ENCODE results near the gene NOS2. TPM values are rescaled to one million over a fixed set of nuclear protein-coding genes. Genes with fewer than 3 reads are reported as not detected.
"Not testable (repeated sequence)": the region's sequence is repeated elsewhere in the genome, so short reads cannot be mapped to it uniquely, and the experiment has no call there.

NOS2 gene
- total and polyA plus RNA-seq, 3 donors from 2014 or later = 0.53 to 1.4 (median 0.87) TPM

- WGBS, 2 donors = 76 to 80% methylated on average over 3 of the region's 3 CpGs
- no peak for DNase-seq
- Histone ChIP-seq H3K9me3 (no peaks in the 10 kb centered on the region), H3K36me3 (ENCODE audit: low read depth, missing control alignments) (no peaks in the 10 kb centered on the region), H3K4me1 (no peaks in the 10 kb centered on the region), H3K27ac (no peak overlapping the region), H3K4me3 (no peak overlapping the region), H3K27me3 (no peaks in the 10 kb centered on the region)
- intact Hi-C loops (cut with DNase I; ENCODE audit: low total_unique reads) = no loop called here
- TF ChIP-seq CTCF (IDR thresholded peaks at IDR 0.05) (no peak), POLR2A (IDR thresholded peaks at IDR 0.05) (no peak)
These were observed 23.9 kb upstream of the NOS2 start for GRCh38 chr17:27824176-27824715.

- H3K4me1 ChIP-seq; DNase-seq; H3K4me3 ChIP-seq; H3K27ac ChIP-seq; H3K27me3 ChIP-seq; H3K9me3 ChIP-seq; intact Hi-C loops (cut with DNase I; ENCODE audit: low total_unique reads); H3K36me3 ChIP-seq (ENCODE audit: low read depth, missing control alignments): not testable (repeated sequence)
- WGBS, 2 donors = 82 to 86% methylated on average over 10 of the region's 10 CpGs
These were observed 21.8 kb upstream of the NOS2 start for GRCh38 chr17:27822108-27822507.

GRCh38 chr17:27821318-27821717 is 21.0 kb upstream of the NOS2 start:
- no peaks in the 10 kb centered on the region for H3K9me3 ChIP-seq
- TF ChIP-seq POLR2A (IDR thresholded peaks at IDR 0.05) (no peak), CTCF (IDR thresholded peaks at IDR 0.05) (no peak)
- WGBS, 2 donors = 91 to 100% methylated on average over 3 of the region's 3 CpGs

GRCh38 chr17:27819145-27819544 is 18.8 kb upstream of the NOS2 start:
- Histone ChIP-seq H3K4me3 (no peak overlapping the region), H3K9me3 (no peaks in the 10 kb centered on the region), H3K27me3 (no peaks in the 10 kb centered on the region), H3K27ac (no peak overlapping the region), H3K36me3 (ENCODE audit: low read depth, missing control alignments) (no peaks in the 10 kb centered on the region), H3K4me1 (peaks cover 8% of the 10 kb centered on the region)
- DNase-seq = no peak
- TF ChIP-seq CTCF (IDR thresholded peaks at IDR 0.05) = no peak
- no peak for TF ChIP-seq POLR2A (IDR thresholded peaks at IDR 0.05)
- 46% methylated on average over 1 of the region's 1 CpG for WGBS, 2 donors
- intact Hi-C loops (cut with DNase I; ENCODE audit: low total_unique reads) = no loop called here

More at GRCh38 chr17:27821318-27821717, 21.0 kb upstream of the NOS2 start:
- Histone ChIP-seq H3K4me1 (peaks cover 8% of the 10 kb centered on the region), H3K4me3 (no peak overlapping the region), H3K36me3 (ENCODE audit: low read depth, missing control alignments) (no peaks in the 10 kb centered on the region), H3K27ac (no peak overlapping the region), H3K27me3 (no peaks in the 10 kb centered on the region)
- intact Hi-C loops (cut with DNase I; ENCODE audit: low total_unique reads) = no loop called here
- no peak for DNase-seq

- no peak for DNase-seq
- intact Hi-C loops (cut with DNase I; ENCODE audit: low total_unique reads) = no loop called here
- no peak overlapping the region for H3K27ac ChIP-seq
- no peaks in the 10 kb centered on the region for H3K9me3 ChIP-seq
- TF ChIP-seq CTCF (IDR thresholded peaks at IDR 0.05) (no peak), POLR2A (IDR thresholded peaks at IDR 0.05) (no peak)
- no peaks in the 10 kb centered on the region for H3K36me3 ChIP-seq (ENCODE audit: low read depth, missing control alignments)
- no peaks in the 10 kb centered on the region for H3K27me3 ChIP-seq
- peaks cover 8% of the 10 kb centered on the region for H3K4me1 ChIP-seq
- 34 to 44% methylated on average over 7 of the region's 7 CpGs for WGBS, 2 donors
- no peak overlapping the region for H3K4me3 ChIP-seq
These were observed 18.2 kb upstream of the NOS2 start for GRCh38 chr17:27818401-27819105.
